G401.6 (cell line): Measurements from ENCODE around the gene RDH16.

ENCODE experiments used
- FAIRE-seq: peaks from 2 replicates; lab custom pipeline; 2012; peaks lifted over from hg19 to GRCh38; lab: Jason Lieb, UNC

Gene RDH16, protein sequence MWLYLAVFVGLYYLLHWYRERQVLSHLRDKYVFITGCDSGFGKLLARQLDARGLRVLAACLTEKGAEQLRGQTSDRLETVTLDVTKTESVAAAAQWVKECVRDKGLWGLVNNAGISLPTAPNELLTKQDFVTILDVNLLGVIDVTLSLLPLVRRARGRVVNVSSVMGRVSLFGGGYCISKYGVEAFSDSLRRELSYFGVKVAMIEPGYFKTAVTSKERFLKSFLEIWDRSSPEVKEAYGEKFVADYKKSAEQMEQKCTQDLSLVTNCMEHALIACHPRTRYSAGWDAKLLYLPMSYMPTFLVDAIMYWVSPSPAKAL

GRCh38 chr12:56957229-56958052 lies at the start of gene RDH16:
RDH16 (minus strand) TSS chr12:56957608; CDS start chr12:56957462, 146 bp downstream.
- no peak for FAIRE-seq

DNA sequence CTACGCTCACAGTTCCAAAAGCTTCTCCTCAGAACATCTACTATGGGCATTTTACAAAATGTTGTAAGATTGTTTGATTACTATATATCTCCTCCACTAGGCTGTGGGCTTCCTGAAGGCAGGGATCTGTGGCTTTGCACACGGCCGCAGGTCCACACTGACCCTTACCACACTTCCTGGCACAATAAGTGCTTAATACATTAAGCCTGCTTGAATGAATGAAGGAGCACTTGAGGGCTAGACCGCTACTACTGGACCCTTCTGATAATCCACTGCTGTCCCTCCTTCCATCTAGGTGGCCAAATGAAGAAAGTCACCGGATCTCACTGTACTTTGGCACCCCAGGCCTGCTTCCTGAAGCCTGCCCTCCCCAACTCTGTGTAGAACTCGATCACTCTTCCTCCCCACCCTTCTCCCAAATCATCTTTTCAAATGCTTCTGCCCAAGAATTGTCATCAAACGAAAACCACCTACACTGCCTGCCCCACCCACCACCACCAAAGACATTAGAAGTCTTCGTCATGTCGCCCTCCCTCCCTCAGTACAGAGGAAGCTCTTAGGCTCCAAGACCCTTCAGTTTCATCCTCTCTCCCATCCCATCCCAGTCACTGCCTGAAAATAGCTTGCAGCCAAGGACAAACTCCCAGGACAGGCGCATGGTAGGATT lies 49.5 kb upstream of the RDH16 start:
- no peak for FAIRE-seq

DNA sequence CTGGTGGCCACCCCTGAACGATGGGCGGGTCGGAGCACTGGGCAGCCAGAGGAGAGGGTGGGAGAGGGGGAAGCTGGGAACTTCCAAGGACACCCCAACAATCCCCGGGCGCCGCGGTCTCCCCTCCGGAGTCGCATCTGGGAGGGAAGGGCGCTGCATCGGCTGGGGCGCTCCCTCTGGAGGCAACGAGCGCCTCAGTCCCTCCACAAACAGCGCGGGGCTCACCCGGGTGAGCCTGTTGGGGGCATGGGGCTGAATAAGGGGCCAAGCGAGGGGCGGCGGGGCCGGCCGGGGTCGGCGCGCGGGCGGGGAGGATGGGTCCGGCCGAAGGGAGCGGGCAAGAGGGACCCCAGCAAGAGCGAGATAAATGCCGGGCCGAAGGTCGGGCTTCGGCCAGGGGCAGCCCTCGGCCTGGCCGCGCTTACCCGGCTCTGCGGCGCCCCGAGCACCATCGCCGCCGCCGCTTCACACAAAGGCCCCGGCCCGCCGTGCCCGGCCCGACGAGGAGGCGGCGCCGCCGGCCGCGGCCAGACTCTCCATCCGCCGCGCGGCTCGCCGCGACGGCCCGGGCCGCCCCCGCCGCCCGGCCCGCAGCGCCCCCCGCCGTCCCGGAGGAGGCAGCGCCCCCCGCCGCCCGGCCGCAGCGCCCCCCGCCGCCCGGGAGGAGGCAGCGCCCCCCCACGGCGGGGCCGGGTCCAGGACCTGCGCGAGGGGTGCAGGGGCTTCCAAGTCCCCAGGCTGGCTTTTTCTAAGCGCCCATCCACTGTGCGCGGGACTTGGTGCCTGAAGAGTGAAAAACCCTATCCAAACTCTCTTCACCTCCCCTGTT lies 48.8 kb upstream of the RDH16 start, which contains the start of gene ZBTB39:
ZBTB39 (minus strand) TSS at position 567 of the 829 bp plus-strand sequence. CDS start 1,629 bp downstream, outside the sequence.
- no peak for FAIRE-seq

DNA sequence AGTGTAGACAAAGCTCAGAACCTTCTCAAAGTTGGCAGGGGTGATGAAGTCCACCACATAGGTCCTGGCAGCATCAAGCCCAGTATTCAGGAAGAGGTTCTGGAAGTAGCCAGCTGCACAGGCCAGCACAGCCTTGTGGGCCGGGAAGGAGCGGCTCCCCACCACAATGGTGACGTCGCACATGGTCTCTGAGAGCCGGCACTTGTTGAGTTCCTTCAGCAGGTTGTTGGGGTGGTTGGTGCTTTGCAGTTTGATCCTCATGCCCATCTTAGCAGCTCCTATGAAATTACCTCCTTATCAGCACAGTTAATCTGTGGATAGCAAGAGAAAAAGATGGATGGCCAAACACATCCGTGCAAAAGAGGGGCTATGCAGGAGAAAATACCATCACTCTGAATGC lies 47.2 kb upstream of the RDH16 start:
- no peak for FAIRE-seq

- no peak for FAIRE-seq
These were observed 46.0 kb upstream of the RDH16 start for GRCh38 chr12:57003395-57003794.

- FAIRE-seq = no peak
These were observed 44.1 kb upstream of the RDH16 start for GRCh38 chr12:57001448-57001906.

GRCh38 chr12:57000393-57000792 lies 43.0 kb upstream of the RDH16 start:
- FAIRE-seq = no peak

DNA sequence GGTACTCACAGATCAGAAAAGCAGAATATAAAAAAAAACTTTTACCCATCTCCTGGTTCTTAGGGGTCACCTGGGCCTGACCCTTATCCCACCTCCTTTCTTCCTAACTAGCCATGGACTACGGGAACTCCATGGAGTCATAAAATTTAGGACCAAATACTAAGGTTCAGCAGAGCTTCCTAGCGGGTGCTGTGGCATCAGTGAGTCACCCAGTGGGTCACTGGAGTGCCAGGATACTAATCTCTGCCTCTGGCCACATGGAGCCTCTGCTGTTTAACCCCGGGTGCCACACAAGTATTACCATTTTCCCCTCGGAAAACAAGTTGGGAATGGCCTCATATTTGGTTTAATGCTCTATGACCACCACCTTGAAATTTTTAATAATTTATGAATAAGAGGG lies 42.0 kb upstream of the RDH16 start:
- FAIRE-seq = no peak

DNA sequence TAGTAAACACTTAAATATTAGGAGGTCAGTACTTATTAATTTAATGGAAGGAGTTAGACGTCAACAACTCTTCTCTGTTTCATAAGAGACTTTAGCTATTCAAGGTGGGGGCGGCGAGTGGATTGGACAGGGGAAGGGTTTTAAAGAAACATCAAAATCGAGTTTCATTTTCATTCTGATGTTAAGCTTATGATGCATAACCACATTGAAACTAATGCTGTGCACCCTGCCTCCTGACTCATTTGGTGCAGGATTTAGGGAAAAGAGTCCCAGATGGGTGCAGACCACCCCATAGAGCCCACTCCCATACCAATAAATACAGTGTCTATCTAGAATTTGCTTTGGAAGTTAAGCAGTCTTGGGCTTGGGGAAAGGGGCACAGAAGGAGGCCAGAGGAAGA lies 41.6 kb upstream of the RDH16 start:
- FAIRE-seq = no peak

DNA sequence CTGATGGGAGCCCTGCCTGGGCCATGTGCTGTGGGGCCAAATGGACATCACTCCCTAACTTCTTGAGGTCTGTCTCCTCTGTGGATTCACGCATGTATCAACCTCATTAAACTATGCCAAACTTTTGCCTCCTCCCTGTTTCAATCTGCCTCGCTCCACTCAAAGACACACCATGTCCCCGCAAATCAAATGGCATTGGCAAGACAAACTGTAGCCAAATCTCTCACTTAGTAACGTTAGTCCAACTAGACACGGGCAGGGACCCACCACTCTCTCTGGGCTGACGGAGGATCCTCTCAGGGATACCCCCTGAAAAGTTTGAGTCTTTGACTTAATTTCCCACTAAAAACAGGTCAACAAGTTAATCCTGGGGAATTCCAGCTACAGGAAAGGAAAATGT lies 40.9 kb upstream of the RDH16 start:
- FAIRE-seq = no peak

- FAIRE-seq = no peak
These were observed 39.6 kb upstream of the RDH16 start for GRCh38 chr12:56996793-56997545.

GRCh38 chr12:56995930-56996496 lies 38.6 kb upstream of the RDH16 start:
- no peak for FAIRE-seq

DNA sequence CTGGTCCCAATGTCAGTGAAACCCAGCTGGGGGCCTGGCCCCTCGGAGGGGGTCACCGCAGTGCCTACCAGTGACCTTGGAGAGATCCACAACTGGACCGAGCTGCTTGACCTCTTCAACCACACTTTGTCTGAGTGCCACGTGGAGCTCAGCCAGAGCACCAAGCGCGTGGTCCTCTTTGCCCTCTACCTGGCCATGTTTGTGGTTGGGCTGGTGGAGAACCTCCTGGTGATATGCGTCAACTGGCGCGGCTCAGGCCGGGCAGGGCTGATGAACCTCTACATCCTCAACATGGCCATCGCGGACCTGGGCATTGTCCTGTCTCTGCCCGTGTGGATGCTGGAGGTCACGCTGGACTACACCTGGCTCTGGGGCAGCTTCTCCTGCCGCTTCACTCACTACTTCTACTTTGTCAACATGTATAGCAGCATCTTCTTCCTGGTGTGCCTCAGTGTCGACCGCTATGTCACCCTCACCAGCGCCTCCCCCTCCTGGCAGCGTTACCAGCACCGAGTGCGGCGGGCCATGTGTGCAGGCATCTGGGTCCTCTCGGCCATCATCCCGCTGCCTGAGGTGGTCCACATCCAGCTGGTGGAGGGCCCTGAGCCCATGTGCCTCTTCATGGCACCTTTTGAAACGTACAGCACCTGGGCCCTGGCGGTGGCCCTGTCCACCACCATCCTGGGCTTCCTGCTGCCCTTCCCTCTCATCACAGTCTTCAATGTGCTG lies 38.0 kb upstream of the RDH16 start:
- FAIRE-seq = no peak

- no peak for FAIRE-seq
These were observed 36.9 kb upstream of the RDH16 start for GRCh38 chr12:56994231-56994746.

GRCh38 chr12:56993346-56993745 lies 35.9 kb upstream of the RDH16 start:
- no peak for FAIRE-seq

DNA sequence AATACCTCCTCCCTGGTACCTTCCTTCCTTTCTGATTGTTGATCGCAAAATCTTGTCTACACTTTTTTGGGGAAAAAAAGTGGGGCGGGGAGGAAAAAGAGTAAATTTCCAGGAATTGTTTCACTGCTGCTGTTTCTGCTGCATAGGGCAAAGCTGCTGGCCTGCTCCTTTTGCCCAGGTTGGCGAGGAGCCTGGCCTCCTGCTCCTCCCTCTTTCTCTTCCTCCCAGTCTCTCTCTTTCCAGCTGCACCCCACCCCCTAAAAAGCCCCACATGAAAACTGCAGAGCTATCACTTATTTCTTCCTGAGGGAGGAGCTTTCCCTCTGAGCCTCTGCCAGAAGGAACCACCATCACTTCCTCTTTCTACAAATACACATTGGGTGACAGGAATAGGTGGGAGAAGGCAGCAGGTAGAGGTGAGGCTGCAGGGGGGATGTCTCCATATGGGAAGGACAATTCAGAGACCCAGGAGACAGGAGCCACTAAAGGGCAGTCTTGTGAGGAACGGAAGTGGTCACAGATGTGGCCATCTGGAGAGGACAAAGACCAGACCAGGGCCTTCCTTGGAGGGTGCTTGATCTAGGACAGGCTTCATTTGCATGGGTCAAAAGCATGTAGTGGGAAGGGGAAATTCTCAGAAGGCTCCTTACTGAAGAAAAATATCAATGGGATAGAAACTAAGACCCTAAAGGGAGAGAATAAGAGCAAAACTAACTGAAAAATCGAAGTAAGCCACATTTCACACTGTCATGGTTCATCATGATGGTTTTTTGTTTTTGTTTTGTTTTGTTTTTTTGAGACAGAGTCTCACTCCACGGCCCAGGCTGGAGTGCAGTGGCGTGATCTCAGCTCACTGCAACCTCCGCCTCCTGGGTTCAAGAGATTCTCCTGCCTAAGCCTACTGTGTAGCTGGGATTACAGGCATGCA lies 34.2 kb upstream of the RDH16 start:
- FAIRE-seq = no peak

DNA sequence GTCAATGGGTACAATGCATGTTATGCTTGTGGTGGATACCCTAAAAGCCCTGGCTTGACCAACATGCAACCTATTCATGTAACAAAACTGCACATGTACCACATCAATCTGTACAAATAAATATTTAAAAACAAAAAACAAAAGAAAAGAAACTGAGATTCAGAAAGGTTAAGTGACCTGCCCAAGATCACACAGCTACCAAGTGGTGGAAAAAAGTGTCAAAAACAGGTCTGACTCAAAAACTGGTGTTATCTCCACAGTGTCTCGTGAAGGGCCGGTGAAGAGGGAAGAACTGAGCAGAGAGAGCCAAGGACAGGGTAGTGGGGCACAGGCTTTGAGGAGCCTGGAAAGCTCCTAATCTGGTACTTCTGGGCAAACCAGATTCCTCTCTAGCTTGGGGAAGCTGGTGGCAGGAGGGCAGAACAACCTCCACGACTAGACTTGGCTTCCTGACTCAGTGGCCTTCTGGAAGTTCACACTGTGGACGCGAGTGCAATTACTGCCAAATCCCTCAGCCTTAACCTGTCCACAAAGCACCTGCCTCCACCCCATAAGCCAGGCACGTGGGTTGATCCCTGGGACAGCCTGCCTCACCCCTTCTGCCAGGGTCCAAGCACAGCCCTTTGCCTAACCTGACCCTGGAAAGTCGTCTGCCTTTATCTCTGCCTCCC lies 33.4 kb upstream of the RDH16 start:
- FAIRE-seq = no peak
